ENCODE data around the gene AKAP4. TPM values are rescaled to one million over a fixed set of nuclear protein-coding genes. Genes with fewer than 3 reads are reported as not detected.

Gene AKAP4
- total and polyA plus RNA-seq, 10 of the 15 experiments (the other 5 are each of a cell fraction or from before 2014, with no cell fraction given), result not detected

DNA sequence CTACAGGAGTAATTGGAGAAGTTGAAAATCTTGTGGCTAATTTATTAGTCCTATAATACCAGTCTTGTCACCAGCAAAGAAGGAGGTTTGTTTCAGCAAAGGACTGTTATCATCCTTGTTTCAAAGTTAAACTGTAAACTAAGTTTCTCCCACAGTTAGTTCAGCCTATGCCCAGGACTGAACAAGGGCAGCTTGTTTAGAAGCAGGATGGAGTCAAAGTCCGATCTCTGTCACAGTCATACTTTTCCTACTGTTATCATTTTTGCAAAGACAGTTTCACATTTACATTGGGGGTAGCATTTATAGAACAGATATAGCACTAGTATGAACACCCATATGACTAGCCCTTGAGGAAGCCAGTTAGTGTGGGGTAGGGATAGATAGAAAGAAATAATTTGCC is 46.4 kb downstream of the AKAP4 start:
- 0% methylated on average over 1 of the region's 1 CpG for WGBS (ENCODE audit: insufficient coverage, insufficient replicate concordance, low lambda C conversion rate, missing lambda C conversion rate)
- SMC1A ChIA-PET (ENCODE audit: uncharacterized antibody, unreplicated experiment), result no interaction called here
- CTCF ChIA-PET, result no interaction called here
- H3K9ac ChIP-seq (ENCODE audit: control insufficient read depth, insufficient read depth, low read length), result no peak overlapping the region
- no peaks in the 10 kb centered on the region for H3K79me2 ChIP-seq (ENCODE audit: control insufficient read depth, insufficient read depth, low read length)
- no peak for FAIRE-seq
- no peaks in the 10 kb centered on the region for H3K4me1 ChIP-seq (ENCODE audit: control insufficient read depth, insufficient read depth, low read length)
- in situ Hi-C loops (cut with MboI), result no loop called here
- H3K36me3 ChIP-seq (ENCODE audit: control insufficient read depth in 2 of 2, insufficient read depth in 2 of 2, low read length in 1 of 2), result no peaks in the 10 kb centered on the region
- no peak overlapping the region for H3K27ac ChIP-seq (ENCODE audit: control insufficient read depth, insufficient read depth)
- H2AFZ ChIP-seq (ENCODE audit: control insufficient read depth, low read depth, low read length), result no peak overlapping the region
- no peak overlapping the region for H3K4me2 ChIP-seq (ENCODE audit: control insufficient read depth, insufficient read depth)
- no peaks in the 10 kb centered on the region for H3K27me3 ChIP-seq (replicated peaks in 1 of 2; ENCODE audit: control insufficient read depth in 2 of 2, insufficient read depth in 2 of 2, low read length in 1 of 2)
- POLR2A ChIA-PET, result no interaction called here
- TF ChIP-seq, protein P1, sequence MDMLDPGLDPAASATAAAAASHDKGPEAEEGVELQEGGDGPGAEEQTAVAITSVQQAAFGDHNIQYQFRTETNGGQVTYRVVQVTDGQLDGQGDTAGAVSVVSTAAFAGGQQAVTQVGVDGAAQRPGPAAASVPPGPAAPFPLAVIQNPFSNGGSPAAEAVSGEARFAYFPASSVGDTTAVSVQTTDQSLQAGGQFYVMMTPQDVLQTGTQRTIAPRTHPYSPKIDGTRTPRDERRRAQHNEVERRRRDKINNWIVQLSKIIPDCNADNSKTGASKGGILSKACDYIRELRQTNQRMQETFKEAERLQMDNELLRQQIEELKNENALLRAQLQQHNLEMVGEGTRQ (IDR thresholded peaks at IDR 0.05; ENCODE audit: borderline replicate concordance, low read depth, low read length), result no peak
- RAD21 ChIA-PET (ENCODE audit: unreplicated experiment), result no interaction called here
- no peak overlapping the region for H3K4me3 ChIP-seq
- H3K9me3 ChIP-seq (replicated peaks; ENCODE audit: control insufficient read depth, insufficient read depth, low read length), result no peaks in the 10 kb centered on the region
- DNase-seq (ENCODE audit: low read depth, low spot score), result no peak
- no peak for ATAC-seq
- BruUV-seq (replicated peaks), result no TSS peak
- no peaks in the 10 kb centered on the region for H4K20me1 ChIP-seq (ENCODE audit: control insufficient read depth, insufficient read depth)
- intact Hi-C loops (cut with micrococcal nuclease; ENCODE audit: unreplicated experiment), result no loop called here

DNA sequence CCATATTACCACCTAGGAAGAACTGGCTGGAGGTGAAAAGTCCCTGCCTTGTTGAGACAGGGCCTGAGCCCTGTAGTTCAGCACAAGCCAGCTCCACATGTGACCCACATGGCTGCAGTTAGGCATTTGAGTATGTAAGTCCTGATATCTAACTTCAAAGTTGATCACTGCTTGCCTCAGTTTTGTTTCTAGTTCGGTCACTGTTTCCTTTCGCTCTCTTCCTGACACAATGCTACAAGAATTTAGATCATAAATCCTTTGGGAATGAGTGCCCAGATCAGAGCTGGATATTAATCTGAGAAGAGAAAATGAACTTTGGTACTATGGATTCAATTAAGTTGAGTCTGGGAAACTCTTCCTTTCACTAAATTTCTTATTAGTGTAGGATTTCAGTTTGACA is 48.4 kb downstream of the AKAP4 start:
- FAIRE-seq, result no peak
- ChIA-PET CTCF (no interaction called here), RAD21 (ENCODE audit: unreplicated experiment) (no interaction called here), SMC1A (ENCODE audit: uncharacterized antibody, unreplicated experiment) (no interaction called here), POLR2A (no interaction called here)
- BruUV-seq (replicated peaks), result no TSS peak
- Histone ChIP-seq H3K4me1 (ENCODE audit: control insufficient read depth, insufficient read depth, low read length) (no peaks in the 10 kb centered on the region), H3K9me3 (replicated peaks; ENCODE audit: control insufficient read depth, insufficient read depth, low read length) (no peaks in the 10 kb centered on the region), H3K27me3 (replicated peaks in 1 of 2; ENCODE audit: control insufficient read depth in 2 of 2, insufficient read depth in 2 of 2, low read length in 1 of 2) (no peaks in the 10 kb centered on the region), H4K20me1 (ENCODE audit: control insufficient read depth, insufficient read depth) (no peaks in the 10 kb centered on the region), H3K27ac (ENCODE audit: control insufficient read depth, insufficient read depth) (no peak overlapping the region), H3K4me2 (ENCODE audit: control insufficient read depth, insufficient read depth) (no peak overlapping the region), H3K36me3 (ENCODE audit: control insufficient read depth in 2 of 2, insufficient read depth in 2 of 2, low read length in 1 of 2) (no peaks in the 10 kb centered on the region), H2AFZ (ENCODE audit: control insufficient read depth, low read depth, low read length) (no peak overlapping the region), H3K4me3 (no peak overlapping the region), H3K79me2 (ENCODE audit: control insufficient read depth, insufficient read depth, low read length) (no peaks in the 10 kb centered on the region), H3K9ac (ENCODE audit: control insufficient read depth, insufficient read depth, low read length) (no peak overlapping the region)
- in situ Hi-C loops (cut with MboI), result no loop called here
- intact Hi-C loops (cut with micrococcal nuclease; ENCODE audit: unreplicated experiment), result no loop called here
- WGBS (ENCODE audit: insufficient coverage, insufficient replicate concordance, low lambda C conversion rate, missing lambda C conversion rate), result 96% methylated on average over 2 of the region's 2 CpGs
- no peak for DNase-seq (ENCODE audit: low read depth, low spot score)
- no peak for ATAC-seq
- TF ChIP-seq, protein P2, sequence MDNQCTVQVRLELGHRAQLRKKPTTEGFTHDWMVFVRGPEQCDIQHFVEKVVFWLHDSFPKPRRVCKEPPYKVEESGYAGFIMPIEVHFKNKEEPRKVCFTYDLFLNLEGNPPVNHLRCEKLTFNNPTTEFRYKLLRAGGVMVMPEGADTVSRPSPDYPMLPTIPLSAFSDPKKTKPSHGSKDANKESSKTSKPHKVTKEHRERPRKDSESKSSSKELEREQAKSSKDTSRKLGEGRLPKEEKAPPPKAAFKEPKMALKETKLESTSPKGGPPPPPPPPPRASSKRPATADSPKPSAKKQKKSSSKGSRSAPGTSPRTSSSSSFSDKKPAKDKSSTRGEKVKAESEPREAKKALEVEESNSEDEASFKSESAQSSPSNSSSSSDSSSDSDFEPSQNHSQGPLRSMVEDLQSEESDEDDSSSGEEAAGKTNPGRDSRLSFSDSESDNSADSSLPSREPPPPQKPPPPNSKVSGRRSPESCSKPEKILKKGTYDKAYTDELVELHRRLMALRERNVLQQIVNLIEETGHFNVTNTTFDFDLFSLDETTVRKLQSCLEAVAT (IDR thresholded peaks at IDR 0.05), result no peak
- TF ChIP-seq NFYB (IDR thresholded peaks at IDR 0.05; ENCODE audit: insufficient read depth, low read depth, low read length) (no peak), STAT3 (IDR thresholded peaks at IDR 0.05; ENCODE audit: low read depth, low read length) (no peak), SIN3A (IDR thresholded peaks at IDR 0.05; ENCODE audit: low read depth, low read length) (no peak)
- TF ChIP-seq, protein P3, sequence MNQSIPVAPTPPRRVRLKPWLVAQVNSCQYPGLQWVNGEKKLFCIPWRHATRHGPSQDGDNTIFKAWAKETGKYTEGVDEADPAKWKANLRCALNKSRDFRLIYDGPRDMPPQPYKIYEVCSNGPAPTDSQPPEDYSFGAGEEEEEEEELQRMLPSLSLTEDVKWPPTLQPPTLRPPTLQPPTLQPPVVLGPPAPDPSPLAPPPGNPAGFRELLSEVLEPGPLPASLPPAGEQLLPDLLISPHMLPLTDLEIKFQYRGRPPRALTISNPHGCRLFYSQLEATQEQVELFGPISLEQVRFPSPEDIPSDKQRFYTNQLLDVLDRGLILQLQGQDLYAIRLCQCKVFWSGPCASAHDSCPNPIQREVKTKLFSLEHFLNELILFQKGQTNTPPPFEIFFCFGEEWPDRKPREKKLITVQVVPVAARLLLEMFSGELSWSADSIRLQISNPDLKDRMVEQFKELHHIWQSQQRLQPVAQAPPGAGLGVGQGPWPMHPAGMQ (IDR thresholded peaks at IDR 0.05; ENCODE audit: borderline replicate concordance), result no peak
- TF ChIP-seq, protein P4, sequence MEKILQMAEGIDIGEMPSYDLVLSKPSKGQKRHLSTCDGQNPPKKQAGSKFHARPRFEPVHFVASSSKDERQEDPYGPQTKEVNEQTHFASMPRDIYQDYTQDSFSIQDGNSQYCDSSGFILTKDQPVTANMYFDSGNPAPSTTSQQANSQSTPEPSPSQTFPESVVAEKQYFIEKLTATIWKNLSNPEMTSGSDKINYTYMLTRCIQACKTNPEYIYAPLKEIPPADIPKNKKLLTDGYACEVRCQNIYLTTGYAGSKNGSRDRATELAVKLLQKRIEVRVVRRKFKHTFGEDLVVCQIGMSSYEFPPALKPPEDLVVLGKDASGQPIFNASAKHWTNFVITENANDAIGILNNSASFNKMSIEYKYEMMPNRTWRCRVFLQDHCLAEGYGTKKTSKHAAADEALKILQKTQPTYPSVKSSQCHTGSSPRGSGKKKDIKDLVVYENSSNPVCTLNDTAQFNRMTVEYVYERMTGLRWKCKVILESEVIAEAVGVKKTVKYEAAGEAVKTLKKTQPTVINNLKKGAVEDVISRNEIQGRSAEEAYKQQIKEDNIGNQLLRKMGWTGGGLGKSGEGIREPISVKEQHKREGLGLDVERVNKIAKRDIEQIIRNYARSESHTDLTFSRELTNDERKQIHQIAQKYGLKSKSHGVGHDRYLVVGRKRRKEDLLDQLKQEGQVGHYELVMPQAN (conservative IDR thresholded peaks at IDR 0.05), result no peak
- TF ChIP-seq, protein P5, sequence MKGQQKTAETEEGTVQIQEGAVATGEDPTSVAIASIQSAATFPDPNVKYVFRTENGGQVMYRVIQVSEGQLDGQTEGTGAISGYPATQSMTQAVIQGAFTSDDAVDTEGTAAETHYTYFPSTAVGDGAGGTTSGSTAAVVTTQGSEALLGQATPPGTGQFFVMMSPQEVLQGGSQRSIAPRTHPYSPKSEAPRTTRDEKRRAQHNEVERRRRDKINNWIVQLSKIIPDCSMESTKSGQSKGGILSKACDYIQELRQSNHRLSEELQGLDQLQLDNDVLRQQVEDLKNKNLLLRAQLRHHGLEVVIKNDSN (IDR thresholded peaks at IDR 0.05; ENCODE audit: borderline replicate concordance, extremely low read length, insufficient read depth, low read depth, low read length), result no peak
